Activated CD4-positive, alpha-beta T cell treated with anti-CD3 and anti-CD28 coated beads, Interleukin-2, amount 10 ng/mL, durations not matched to agents 24 days and 14 days (primary cell): Measurements from ENCODE around the gene ZNF48. TPM values are rescaled to one million over a fixed set of nuclear protein-coding genes. Genes with fewer than 3 reads are reported as not detected.

Experiments
- DNase-seq: peaks from one replicate; pipeline ENCODE4 v3.0.0; 2022
- H3K27ac Mint-ChIP-seq: one replicate; pipeline ENCODE4 v1.8.0; 2022; ENCODE audit warnings: mild to moderate bottlenecking, mixed read lengths
- H3K27me3 Mint-ChIP-seq: one replicate; pipeline ENCODE4 v1.8.0; 2022; ENCODE audit warnings: mixed read lengths
- H3K36me3 Mint-ChIP-seq: one replicate; pipeline ENCODE4 v1.8.0; 2022; ENCODE audit warnings: low read depth, mild to moderate bottlenecking, mixed read lengths
- H3K4me1 Mint-ChIP-seq: one replicate; pipeline ENCODE4 v1.8.0; 2021; ENCODE audit warnings: mixed read lengths
- H3K4me3 Mint-ChIP-seq: one replicate; pipeline ENCODE4 v1.8.0; 2022; ENCODE audit warnings: mild to moderate bottlenecking, moderate library complexity, mixed read lengths
- H3K9me3 Mint-ChIP-seq: one replicate; pipeline ENCODE4 v1.8.0; 2021; ENCODE audit warnings: mixed read lengths
- intact Hi-C: fragments of 100-400 bp; cut with micrococcal nuclease; formaldehyde crosslinking; loops from one replicate; pipeline ENCODE4 v1.15.1; 2023
- total RNA-seq: library from RNA; stranded (reverse); gene quantifications from 2 replicates; pipeline ENCODE4 v1.2.3, GENCODE V29; 2022

ZNF48 gene
- total RNA-seq, 1 donor from 2014 or later, result 16.5 TPM

DNA sequence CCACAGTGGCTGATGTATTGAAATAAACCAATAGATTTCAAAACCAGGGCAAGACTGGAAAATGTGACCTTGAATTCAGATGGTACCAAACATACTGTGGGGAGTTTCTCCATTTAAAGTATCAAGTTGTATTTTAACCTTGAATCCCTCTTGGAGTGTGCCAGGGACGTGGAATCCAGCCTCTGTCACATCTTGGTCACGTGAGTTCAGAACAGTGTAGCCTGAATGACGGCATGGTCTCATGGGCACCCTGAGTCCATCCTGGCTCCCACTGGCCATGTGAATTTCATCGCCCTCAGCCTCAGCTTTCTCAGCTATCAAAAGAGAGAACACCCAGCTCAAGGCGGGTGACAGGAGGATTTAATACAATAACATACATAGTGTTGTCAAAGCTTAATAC lies 18.9 kb downstream of the ZNF48 start:
- Mint-ChIP-seq H3K4me1 (peaks cover 35% of the 10 kb centered on the region), H3K9me3 (no peaks in the 10 kb centered on the region), H3K36me3 (peaks cover 41% of the 10 kb centered on the region), H3K27me3 (no peaks in the 10 kb centered on the region), H3K27ac (no peak overlapping the region), H3K4me3 (no peak overlapping the region)
- intact Hi-C loops, result no loop called here
- no peak for DNase-seq

DNA sequence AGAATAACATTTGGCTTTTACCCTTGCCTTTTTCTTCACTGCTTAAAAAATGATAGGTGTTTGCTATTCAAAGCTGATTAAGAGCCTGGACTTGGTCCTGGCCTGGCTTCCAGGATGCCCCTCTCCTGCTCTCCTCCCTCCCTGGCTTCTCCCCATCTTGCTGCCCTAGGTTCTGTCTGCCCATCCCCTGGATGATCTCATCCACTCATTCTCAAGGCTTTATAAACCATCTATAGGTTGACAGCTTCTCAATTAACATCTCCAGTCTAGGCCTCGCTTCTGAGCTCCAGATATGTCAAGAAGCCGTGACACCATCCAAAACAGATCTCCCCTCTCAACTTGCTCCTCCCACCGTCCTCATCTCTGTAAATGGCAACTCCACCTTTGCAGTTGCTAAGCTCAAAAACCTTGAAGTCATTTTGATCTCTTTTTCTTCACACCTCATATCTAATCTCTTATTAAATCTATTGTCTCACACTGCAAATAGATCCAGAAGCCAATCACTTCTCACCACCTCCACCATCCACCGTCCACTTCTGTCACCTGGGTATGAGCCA lies 20.9 kb downstream of the ZNF48 start:
- Mint-ChIP-seq H3K27ac (peak overlapping the region; percentile 17), H3K27me3 (no peaks in the 10 kb centered on the region), H3K4me3 (no peak overlapping the region), H3K9me3 (no peaks in the 10 kb centered on the region), H3K36me3 (peaks cover 44% of the 10 kb centered on the region), H3K4me1 (peaks cover 32% of the 10 kb centered on the region)
- intact Hi-C loops, result loop anchor here (5.0 kb wide), 1 partner anchor 241 kb away; the partner anchor contains the start of gene FBRS
- DNase-seq, result no peak

DNA sequence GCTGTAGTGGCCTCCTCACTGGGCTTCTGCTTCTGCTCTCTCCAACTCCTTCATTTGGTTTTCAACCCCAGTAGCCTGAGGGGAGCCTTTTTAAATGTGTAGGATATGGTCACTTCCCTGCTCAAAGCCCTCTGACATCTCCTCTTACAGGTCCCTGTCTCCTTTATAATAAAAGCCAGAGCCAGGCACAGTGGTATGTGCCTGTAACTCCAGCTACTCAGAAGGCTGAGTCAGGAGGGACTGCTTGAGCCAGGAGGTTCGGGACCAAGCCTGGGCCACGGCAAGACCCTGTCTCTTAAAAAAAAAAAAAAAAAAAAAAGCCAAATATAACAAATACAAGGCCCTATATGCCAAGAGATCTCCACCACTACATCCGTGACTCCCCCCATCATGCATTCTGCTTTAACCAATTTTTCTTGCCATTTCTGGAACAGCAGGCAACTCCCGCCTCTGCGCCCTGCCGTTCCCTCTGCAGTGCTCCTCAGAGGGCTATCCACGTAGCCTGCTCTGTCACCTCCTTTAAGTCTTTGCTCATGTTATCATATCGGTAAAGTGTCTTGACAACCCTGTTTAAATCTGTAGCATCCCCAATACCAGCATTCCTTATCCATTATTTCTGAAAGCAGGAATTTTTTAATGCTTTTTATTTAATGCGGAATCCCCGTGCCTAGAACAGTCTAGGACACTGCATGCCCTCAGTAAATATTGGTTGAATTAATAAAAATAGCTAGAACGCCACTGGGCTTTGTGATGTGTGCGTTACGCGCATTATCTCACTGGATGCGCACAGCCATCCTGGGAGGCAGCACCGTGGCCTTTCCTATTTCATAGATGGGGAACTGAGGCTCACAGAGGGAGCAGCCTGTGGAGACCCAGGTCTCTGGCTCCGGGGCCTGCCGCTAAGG lies 21.7 kb downstream of the ZNF48 start:
- no peaks in the 10 kb centered on the region for H3K27me3 Mint-ChIP-seq
- no peak for DNase-seq
- H3K9me3 Mint-ChIP-seq, result no peaks in the 10 kb centered on the region
- peaks cover 46% of the 10 kb centered on the region for H3K36me3 Mint-ChIP-seq
- peaks cover 35% of the 10 kb centered on the region for H3K4me1 Mint-ChIP-seq
- intact Hi-C loops, result loop anchor here (1.0 to 5.0 kb wide), 2 partner anchors 10 to 240 kb away; partner anchors contain the start of genes FBRS and ZNF771
- H3K4me3 Mint-ChIP-seq, result peak overlapping the region; percentile 51
- no peak overlapping the region for H3K27ac Mint-ChIP-seq

DNA sequence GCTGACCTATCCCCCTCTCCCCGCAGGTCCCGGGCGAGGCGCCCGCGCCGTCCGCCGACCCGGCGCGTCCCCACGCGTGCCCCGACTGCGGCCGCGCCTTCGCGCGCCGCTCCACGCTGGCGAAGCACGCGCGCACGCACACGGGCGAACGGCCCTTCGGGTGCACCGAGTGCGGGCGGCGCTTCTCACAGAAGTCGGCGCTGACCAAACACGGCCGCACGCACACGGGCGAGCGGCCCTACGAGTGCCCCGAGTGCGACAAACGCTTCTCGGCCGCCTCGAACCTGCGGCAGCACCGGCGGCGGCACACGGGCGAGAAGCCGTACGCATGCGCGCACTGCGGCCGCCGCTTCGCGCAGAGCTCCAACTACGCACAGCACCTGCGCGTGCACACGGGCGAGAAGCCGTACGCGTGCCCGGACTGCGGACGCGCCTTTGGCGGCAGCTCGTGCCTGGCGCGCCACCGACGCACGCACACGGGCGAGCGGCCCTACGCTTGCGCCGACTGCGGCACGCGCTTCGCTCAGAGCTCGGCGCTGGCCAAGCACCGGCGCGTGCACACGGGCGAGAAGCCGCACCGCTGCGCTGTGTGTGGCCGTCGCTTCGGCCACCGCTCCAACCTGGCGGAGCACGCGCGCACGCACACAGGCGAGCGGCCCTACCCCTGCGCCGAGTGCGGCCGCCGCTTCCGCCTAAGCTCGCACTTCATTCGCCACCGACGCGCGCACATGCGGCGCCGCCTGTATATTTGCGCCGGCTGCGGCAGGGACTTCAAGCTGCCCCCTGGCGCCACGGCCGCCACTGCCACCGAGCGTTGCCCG lies 22.5 kb downstream of the ZNF48 start:
- H3K27me3 Mint-ChIP-seq, result no peaks in the 10 kb centered on the region
- H3K4me1 Mint-ChIP-seq, result peaks cover 31% of the 10 kb centered on the region
- H3K36me3 Mint-ChIP-seq, result peaks cover 44% of the 10 kb centered on the region
- peak; percentile 97 for DNase-seq
- peak overlapping the region; percentile 65 for H3K4me3 Mint-ChIP-seq
- no peaks in the 10 kb centered on the region for H3K9me3 Mint-ChIP-seq
- H3K27ac Mint-ChIP-seq, result peak overlapping the region; percentile 72
- intact Hi-C loops, result loop anchor here (1.0 to 5.0 kb wide), 2 partner anchors 10 to 240 kb away; partner anchors contain the start of genes FBRS and ZNF771

DNA sequence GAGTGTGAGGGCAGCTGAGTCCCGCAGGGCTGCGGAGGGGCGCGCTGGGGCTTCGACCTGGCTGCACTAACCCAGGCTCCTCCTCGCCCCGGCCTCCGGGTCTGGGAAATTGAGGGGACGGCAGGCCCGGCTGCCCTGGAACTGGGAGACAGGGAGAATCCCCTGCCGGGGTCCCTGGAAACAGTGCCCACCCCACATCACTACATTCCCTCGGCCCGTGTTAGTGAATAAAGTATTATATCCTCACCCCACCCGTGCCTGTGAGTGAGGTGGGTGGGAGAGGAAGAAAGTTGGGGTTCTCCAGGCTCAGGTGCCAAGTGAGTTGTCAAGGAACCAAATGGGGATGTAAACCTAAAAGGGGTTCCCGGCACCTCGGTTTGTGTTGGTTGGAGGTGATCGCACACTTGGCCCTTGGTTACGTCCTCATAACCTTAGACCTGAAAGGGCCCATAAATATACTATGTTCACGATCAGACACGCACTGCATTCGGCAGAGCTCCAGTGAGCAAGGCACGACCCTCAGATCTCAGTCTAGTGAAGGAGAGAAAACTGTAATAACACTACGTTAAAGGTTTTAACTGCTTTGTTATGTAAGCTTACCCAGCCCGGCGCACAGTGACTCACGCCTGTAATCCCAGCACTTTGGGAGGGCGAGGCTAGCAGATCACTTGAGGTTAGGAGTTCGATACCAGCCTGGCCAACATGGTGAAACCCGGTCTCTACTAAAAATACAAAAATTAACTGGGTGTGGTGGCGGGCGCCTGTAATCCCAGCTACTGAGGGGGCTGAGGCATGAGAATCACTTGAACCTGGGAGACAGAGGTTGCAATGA lies 23.3 kb downstream of the ZNF48 start:
- no peak for DNase-seq
- H3K4me1 Mint-ChIP-seq, result peaks cover 29% of the 10 kb centered on the region
- intact Hi-C loops, result loop anchor here (5.0 kb wide), 1 partner anchor 239 kb away; the partner anchor contains the start of gene FBRS
- peak overlapping the region; percentile 72 for H3K27ac Mint-ChIP-seq
- H3K4me3 Mint-ChIP-seq, result peak overlapping the region; percentile 65
- H3K36me3 Mint-ChIP-seq, result peaks cover 43% of the 10 kb centered on the region
- H3K9me3 Mint-ChIP-seq, result no peaks in the 10 kb centered on the region
- no peaks in the 10 kb centered on the region for H3K27me3 Mint-ChIP-seq

DNA sequence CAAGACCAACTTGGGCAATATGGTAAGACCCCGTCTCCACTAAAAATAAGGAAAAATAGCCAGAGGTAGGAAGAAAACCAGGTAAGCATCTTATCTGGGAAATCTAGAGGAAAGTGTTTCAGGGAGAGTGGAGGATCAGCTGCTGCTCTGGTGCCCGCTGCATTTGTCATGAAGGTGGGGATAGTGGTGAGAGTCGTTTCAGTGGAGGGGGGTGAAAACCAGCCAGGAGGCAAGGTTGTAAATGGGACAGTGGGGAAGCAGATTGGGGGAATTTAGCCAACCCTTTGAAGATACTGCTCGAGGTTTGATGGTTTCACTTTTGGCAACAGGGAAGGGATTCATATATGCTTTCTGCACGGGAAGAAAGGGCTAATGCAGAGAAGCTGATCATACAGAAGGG lies 25.8 kb downstream of the ZNF48 start:
- peaks cover 51% of the 10 kb centered on the region for H3K36me3 Mint-ChIP-seq
- peaks cover 26% of the 10 kb centered on the region for H3K4me1 Mint-ChIP-seq
- no peak overlapping the region for H3K4me3 Mint-ChIP-seq
- no peaks in the 10 kb centered on the region for H3K27me3 Mint-ChIP-seq
- no peaks in the 10 kb centered on the region for H3K9me3 Mint-ChIP-seq
- no peak overlapping the region for H3K27ac Mint-ChIP-seq
- intact Hi-C loops, result no loop called here
- DNase-seq, result no peak

DNA sequence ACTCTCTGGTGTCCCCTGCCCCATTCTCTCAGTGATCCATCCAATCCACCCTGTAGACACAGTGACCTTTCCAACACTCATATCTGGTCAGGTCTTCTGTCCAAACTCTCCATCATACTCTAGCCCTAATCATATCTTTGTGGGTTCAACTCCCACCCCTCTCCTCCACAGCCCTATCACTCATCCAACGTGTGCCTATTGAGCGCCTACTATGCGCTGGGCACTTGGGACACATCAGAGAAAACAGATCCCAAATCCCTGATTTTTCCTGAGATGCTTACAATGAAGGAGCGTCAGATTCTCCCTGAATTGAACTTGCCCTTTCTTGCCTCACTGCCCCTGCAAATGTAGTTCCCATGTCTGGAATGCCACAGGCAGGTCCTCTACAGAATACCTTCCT lies 32.8 kb downstream of the ZNF48 start:
- intact Hi-C loops, result no loop called here
- no peaks in the 10 kb centered on the region for H3K27me3 Mint-ChIP-seq
- H3K9me3 Mint-ChIP-seq, result no peaks in the 10 kb centered on the region
- H3K27ac Mint-ChIP-seq, result peak overlapping the region; percentile 44
- peaks cover 16% of the 10 kb centered on the region for H3K4me1 Mint-ChIP-seq
- no peak for DNase-seq
- H3K4me3 Mint-ChIP-seq, result no peak overlapping the region
- H3K36me3 Mint-ChIP-seq, result peaks cover 46% of the 10 kb centered on the region

DNA sequence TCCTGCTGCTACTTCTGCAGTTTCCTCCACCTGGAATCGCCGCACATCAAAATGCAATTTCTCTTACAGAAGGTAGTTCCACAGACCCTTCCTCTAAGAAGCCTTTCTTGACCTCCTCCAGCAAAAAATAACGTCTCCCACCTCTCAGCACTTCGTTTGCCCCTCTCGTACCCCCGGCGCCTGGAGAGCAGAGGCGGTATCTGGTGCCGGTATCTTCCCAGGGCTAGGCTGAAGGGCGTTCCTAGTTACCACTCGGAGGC lies 34.1 kb downstream of the ZNF48 start:
- Mint-ChIP-seq H3K4me3 (no peak overlapping the region), H3K9me3 (no peaks in the 10 kb centered on the region), H3K36me3 (peaks cover 36% of the 10 kb centered on the region), H3K27ac (no peak overlapping the region), H3K27me3 (no peaks in the 10 kb centered on the region), H3K4me1 (peaks cover 22% of the 10 kb centered on the region)
- no peak for DNase-seq
- intact Hi-C loops, result no loop called here

DNA sequence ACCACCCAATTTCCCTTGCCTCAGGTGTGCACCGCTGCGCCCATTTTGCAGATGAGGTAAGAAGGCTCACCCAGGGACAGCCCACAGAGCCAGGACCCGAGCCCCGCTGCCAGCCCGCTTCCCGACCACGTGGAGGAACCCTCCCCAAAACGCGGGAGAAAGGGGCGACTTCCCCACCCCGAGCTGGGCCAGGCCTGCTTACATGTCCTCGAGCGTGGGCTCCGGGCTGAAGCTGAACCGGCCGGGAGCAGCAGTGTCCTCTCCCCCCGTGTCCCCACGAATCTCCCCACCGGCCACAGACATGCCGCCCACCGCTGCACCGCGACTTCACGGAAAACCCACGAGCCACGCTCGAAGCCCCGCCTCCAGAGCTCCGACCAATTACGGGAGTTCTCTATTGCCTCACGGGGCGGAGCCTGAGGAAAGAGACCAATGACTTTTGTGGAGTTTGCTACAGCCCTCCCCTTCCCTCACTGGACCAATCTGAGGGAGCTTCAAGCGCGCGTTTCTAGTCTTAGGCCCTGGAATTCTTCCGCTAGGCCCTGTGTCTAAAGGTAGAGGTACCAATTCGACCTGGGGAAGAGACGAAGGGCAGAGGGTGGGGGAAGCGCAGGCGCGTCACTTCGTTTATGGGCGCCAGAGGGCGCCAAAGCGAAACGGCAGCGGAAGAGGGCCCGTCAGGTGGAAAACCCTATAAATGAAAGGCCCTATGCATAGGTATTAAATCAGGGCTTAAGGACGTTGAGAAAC lies 34.6 kb downstream of the ZNF48 start, which contains the start of gene DCTPP1:
DCTPP1 (minus strand) TSS at position 353 of the 750 bp plus-strand sequence; CDS start at position 303, 50 bp downstream.
- intact Hi-C loops, result loop anchor here (1.0 to 5.0 kb wide), 9 partner anchors 15 to 198 kb away; partner anchors contain the start of genes ITGAL, SEPHS2, ZNF747 and ZNF785
- Mint-ChIP-seq H3K9me3 (no peaks in the 10 kb centered on the region), H3K27ac (no peak within 1 kb of the TSS), H3K4me3 (no peak within 1 kb of the TSS), H3K4me1 (peaks cover 27% of the 10 kb centered on the region), H3K36me3 (peaks cover 32% of the 10 kb centered on the region), H3K27me3 (no peaks in the 10 kb centered on the region)
- DNase-seq, result peak; percentile 99

DNA sequence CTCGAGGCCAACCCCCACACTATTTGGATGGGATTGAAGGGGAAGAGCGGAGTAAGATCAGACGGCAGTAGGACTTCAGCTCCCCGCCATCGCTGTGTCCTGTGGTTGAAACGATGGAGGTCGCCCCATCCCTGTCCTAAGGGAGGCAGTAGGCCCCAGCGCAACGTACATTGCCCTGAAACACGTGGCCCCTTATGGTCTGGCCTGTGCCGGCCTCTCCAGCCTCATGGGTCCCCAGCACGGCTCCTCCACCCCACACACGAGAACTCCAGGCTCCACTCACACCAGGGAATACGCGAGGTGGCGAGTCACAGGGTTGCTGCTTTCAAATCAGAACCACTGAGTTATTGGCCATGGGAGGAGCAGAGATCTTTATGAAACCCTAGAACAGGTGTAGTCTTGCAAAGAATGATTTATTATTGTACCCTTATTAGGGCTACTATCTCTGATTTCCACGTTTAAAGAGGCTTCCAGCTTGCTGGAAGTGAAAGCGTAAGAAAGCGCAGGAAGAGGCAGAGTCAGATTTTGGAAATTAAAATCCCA lies 35.3 kb downstream of the ZNF48 start:
- intact Hi-C loops, result loop anchor here (1.0 to 5.0 kb wide), 9 partner anchors 15 to 198 kb away; partner anchors contain the start of genes ITGAL, SEPHS2, ZNF747 and ZNF785
- H3K27me3 Mint-ChIP-seq, result no peaks in the 10 kb centered on the region
- H3K4me1 Mint-ChIP-seq, result peaks cover 29% of the 10 kb centered on the region
- DNase-seq, result no peak
- H3K36me3 Mint-ChIP-seq, result peaks cover 30% of the 10 kb centered on the region
- H3K27ac Mint-ChIP-seq, result no peak overlapping the region
- no peak overlapping the region for H3K4me3 Mint-ChIP-seq
- no peaks in the 10 kb centered on the region for H3K9me3 Mint-ChIP-seq

DNA sequence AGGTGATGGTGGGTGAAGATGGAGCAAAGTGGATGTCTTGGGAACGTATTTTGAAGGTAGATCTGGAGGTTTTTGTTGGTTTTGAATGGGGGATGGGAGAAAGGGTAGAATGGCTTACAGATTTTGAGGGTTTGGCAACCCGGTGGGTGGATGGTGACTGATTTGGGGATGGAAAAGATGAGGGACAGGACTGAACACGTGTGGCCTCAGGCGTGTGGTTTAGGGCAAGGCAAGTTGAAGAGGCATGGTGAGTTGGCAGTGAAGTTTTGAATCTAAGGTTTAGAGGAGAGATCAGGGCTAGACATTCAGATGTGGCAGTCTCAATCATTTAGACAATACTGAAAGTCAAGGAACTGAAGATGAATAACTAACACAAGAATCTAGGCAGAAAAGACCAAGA lies 39.6 kb downstream of the ZNF48 start:
- Mint-ChIP-seq H3K9me3 (no peaks in the 10 kb centered on the region), H3K36me3 (no peaks in the 10 kb centered on the region), H3K4me1 (peaks cover 16% of the 10 kb centered on the region), H3K27me3 (no peaks in the 10 kb centered on the region), H3K27ac (peak overlapping the region; percentile 87), H3K4me3 (peak overlapping the region; percentile 17)
- intact Hi-C loops, result loop anchor here (1.0 to 5.0 kb wide), 4 partner anchors 10 to 182 kb away; partner anchors contain the start of genes ITGAL and SEPHS2
- DNase-seq, result no peak

DNA sequence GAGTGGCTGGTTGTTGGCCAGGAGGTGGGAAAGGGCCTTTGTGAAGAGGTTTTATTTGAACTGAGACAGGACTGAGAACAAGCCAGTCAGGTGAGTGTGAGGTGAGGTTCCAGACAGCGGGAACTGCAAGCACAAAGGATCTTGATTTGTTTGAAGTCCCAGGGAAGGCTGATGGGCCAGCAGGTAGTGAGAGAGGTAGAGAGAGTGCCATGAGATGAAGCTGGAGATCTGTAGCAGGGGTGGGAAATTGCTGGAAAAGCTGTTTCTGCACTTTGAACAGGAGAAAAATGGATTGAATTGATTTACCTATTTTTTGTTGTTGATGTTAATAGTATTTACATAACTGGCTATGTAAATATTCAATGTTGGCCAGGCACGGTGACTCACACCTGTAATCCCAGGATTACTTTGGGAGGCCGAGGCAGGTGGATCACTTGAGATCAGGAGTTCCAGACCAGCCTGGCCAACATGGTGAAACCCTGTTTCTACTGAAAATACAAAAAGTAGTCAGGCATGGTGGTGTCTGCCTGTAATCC lies 42.4 kb downstream of the ZNF48 start:
- no peaks in the 10 kb centered on the region for H3K9me3 Mint-ChIP-seq
- H3K4me1 Mint-ChIP-seq, result peaks cover 20% of the 10 kb centered on the region
- H3K36me3 Mint-ChIP-seq, result peaks cover 5% of the 10 kb centered on the region
- no peak for DNase-seq
- H3K4me3 Mint-ChIP-seq, result no peak overlapping the region
- H3K27ac Mint-ChIP-seq, result peak overlapping the region; percentile 39
- no peaks in the 10 kb centered on the region for H3K27me3 Mint-ChIP-seq
- intact Hi-C loops, result no loop called here
